Loucy (cell line): Measurements from ENCODE around the gene MLLT10.

ENCODE experiments used
- CTCF ChIP-seq: fragments of 200-600 bp; sonication (generic); conservative IDR thresholded peaks from 2 replicates; pipeline ENCODE4 v1.5.1; 2014; ENCODE audit warnings: mild to moderate bottlenecking, antibody characterized with exemption, low read length
- EZH2phosphoT487 ChIP-seq: fragments of 200-600 bp; IDR thresholded peaks from 2 replicates; pipeline ENCODE4 v1.6.1; 2018; ENCODE audit warnings: antibody characterized with exemption, mild to moderate bottlenecking, moderate library complexity, borderline replicate concordance

- TF ChIP-seq CTCF (no peak), EZH2phosphoT487 (no peak)
These were observed 32.2 kb upstream of the MLLT10 start for GRCh38 chr10:21501731-21502347.
